OCI-LY7 (cell line): ENCODE results near the gene CAB39. TPM values are rescaled to one million over a fixed set of nuclear protein-coding genes. Genes with fewer than 3 reads are reported as not detected.

Experiments
- BruUV-seq: library from RNA; stranded (reverse); fragments of 400-500 nt; replicated peaks from 2 replicates; lab custom pipeline; 2021; lab: Mats Ljungman, UMichigan
- CTCF ChIA-PET: fragments of 300-600 bp; sonication (Branson Sonifier 250); formaldehyde crosslinking; loops from one replicate; lab custom pipeline; 2022; ENCODE audit warnings: antibody characterized with exemption; ENCODE audit not compliant: unreplicated experiment; lab: Charles Lee
- POLR2A ChIA-PET: fragments of 300-600 bp; sonication (Branson Sonifier 250); formaldehyde crosslinking; loops from one replicate; lab custom pipeline; 2022; ENCODE audit warnings: antibody characterized with exemption; lab: Charles Lee
- DNase-seq: peaks from one replicate; pipeline ENCODE4 v3.0.0-alpha.2; 2015; ENCODE audit warnings: low spot score
- H2AFZ ChIP-seq: fragments of 200-600 bp; sonication (generic), shearing (Covaris generic); 2 replicates; pipeline ENCODE4 v1.6.1; 2014; ENCODE audit warnings: mild to moderate bottlenecking, antibody characterized with exemption, low read length, moderate library complexity
- H3K27ac ChIP-seq: fragments of 200-600 bp; sonication (generic); 2 replicates; pipeline ENCODE4 v1.5.1; 2014; ENCODE audit warnings: mixed run types, low read depth, mild to moderate bottlenecking, moderate library complexity, low read length, inconsistent platforms; ENCODE audit not compliant: poor library complexity, severe bottlenecking
- H3K36me3 ChIP-seq: fragments of 200-600 bp; sonication (generic); 2 replicates; pipeline ENCODE4 v1.6.1; 2014; ENCODE audit warnings: mild to moderate bottlenecking, antibody characterized with exemption, low read length, moderate library complexity, mixed read lengths; ENCODE audit not compliant: insufficient read depth
- H3K4me1 ChIP-seq: fragments of 200-600 bp; sonication (generic); 2 replicates; pipeline ENCODE4 v1.5.1; 2014; ENCODE audit warnings: mild to moderate bottlenecking, low read length; ENCODE audit not compliant: insufficient read depth, poor library complexity, severe bottlenecking
- H3K4me2 ChIP-seq: fragments of 200-600 bp; sonication (generic); 2 replicates; pipeline ENCODE4 v1.6.1; 2014; ENCODE audit warnings: mild to moderate bottlenecking, low read length
- H3K4me3 ChIP-seq: fragments of 200-600 bp; sonication (generic); 2 replicates; pipeline ENCODE4 v1.5.1; 2014; ENCODE audit warnings: mild to moderate bottlenecking, low read depth, low read length; ENCODE audit not compliant: poor library complexity, severe bottlenecking
- H3K79me2 ChIP-seq: fragments of 200-600 bp; sonication (generic); 2 replicates; pipeline ENCODE4 v1.6.1; 2016; ENCODE audit warnings: low read depth, mild to moderate bottlenecking, low read length, moderate library complexity, mixed read lengths; ENCODE audit not compliant: insufficient read depth
- H3K9me2 ChIP-seq: fragments of 200-600 bp; sonication (generic); 2 replicates; pipeline ENCODE4 v1.6.1; 2016; ENCODE audit warnings: mild to moderate bottlenecking, low read length, mixed read lengths; ENCODE audit not compliant: insufficient read depth
- H3K9me3 ChIP-seq: fragments of 200-600 bp; sonication (generic); 2 replicates; pipeline ENCODE4 v1.6.1; 2014; ENCODE audit warnings: mild to moderate bottlenecking, mixed run types, low read length, mixed read lengths
- H4K20me1 ChIP-seq: fragments of 200-600 bp; sonication (generic); 2 replicates; pipeline ENCODE4 v1.6.1; 2014; ENCODE audit warnings: mild to moderate bottlenecking, antibody characterized with exemption, low read length, moderate library complexity, mixed read lengths; ENCODE audit not compliant: insufficient read depth
- CTCF ChIP-seq: fragments of 200-600 bp; sonication (generic); conservative IDR thresholded peaks from 2 replicates; pipeline ENCODE4 v1.5.1; 2014; ENCODE audit warnings: mild to moderate bottlenecking, antibody characterized with exemption, low read length, moderate library complexity, mixed read lengths
- EZH2phosphoT487 ChIP-seq: fragments of 200-600 bp; sonication (generic); IDR thresholded peaks from 2 replicates; pipeline ENCODE4 v1.6.1; 2018; ENCODE audit warnings: low read depth, borderline replicate concordance, mild to moderate bottlenecking, mixed run types, antibody characterized with exemption, low read length, moderate library complexity, mixed read lengths
- intact Hi-C: fragments of 100-400 bp; cut with micrococcal nuclease; formaldehyde crosslinking; loops from one replicate; pipeline ENCODE4 v1.10.0; 2022; ENCODE audit not compliant: unreplicated experiment
- small RNA-seq: library from RNA; depleted of rRNA; stranded (forward); fragments of <200 nt; gene quantifications from one replicate; pipeline ENCODE3, GENCODE V24; 2014
- total RNA-seq, 2 experiments: library from RNA; depleted of rRNA in 1 of 2; stranded (reverse); fragments of >200 nt in 1 of 2; shearing (Covaris generic) in 1 of 2; gene quantifications; 2 replicates each; pipeline ENCODE4 v1.2.3, GENCODE V29; 2014 to 2022

Gene CAB39
- total RNA-seq, 2 experiments from 2014 or later = 39.3 to 53.4 TPM

GRCh38 chr2:230868947-230869913 is 156.6 kb downstream of the CAB39 start:
- Histone ChIP-seq H3K4me3 (no peak overlapping the region), H3K9me2 (no peaks in the 10 kb centered on the region), H3K4me2 (no peak overlapping the region), H3K36me3 (no peaks in the 10 kb centered on the region), H3K9me3 (no peaks in the 10 kb centered on the region), H4K20me1 (no peaks in the 10 kb centered on the region), H2AFZ (no peak overlapping the region), H3K79me2 (no peaks in the 10 kb centered on the region), H3K4me1 (peaks cover 19% of the 10 kb centered on the region), H3K27ac (no peak overlapping the region)
- ChIA-PET POLR2A (no interaction called here), CTCF (no interaction called here)
- TF ChIP-seq CTCF (no peak), EZH2phosphoT487 (no peak)
- no TSS peak for BruUV-seq
- intact Hi-C loops = no loop called here
- no peak for DNase-seq

- no peaks in the 10 kb centered on the region for H3K79me2 ChIP-seq
- no peak overlapping the region for H3K4me2 ChIP-seq
- no peaks in the 10 kb centered on the region for H3K9me3 ChIP-seq
- DNase-seq = no peak
- no peaks in the 10 kb centered on the region for H3K9me2 ChIP-seq
- H3K4me1 ChIP-seq = peaks cover 19% of the 10 kb centered on the region
- H3K4me3 ChIP-seq = no peak overlapping the region
- H3K36me3 ChIP-seq = no peaks in the 10 kb centered on the region
- ChIA-PET CTCF (no interaction called here), POLR2A (interaction anchor here (0.7 kb wide), 1 partner anchor 60 kb away, joined by 3 read pairs; no protein-coding TSS in a partner anchor)
- H4K20me1 ChIP-seq = no peaks in the 10 kb centered on the region
- no peak overlapping the region for H3K27ac ChIP-seq
- no peak for TF ChIP-seq CTCF
- no peak for TF ChIP-seq EZH2phosphoT487
- intact Hi-C loops = no loop called here
- BruUV-seq = no TSS peak
- H2AFZ ChIP-seq = no peak overlapping the region
Observed at GRCh38 chr2:230869914-230870543, 157.4 kb downstream of the CAB39 start.

Small RNA genes lying within 50 kb of the gene (small RNA-seq; reads per million reads assigned to genes)
- gene BANF1P3 (not detected), gene RNU6-268P (not detected)

Other genes starting within 250 kb of the CAB39 start
- not detected in 2 replicates for gene ITM2C, start 152.1 kb downstream of the CAB39 start, total RNA-seq (2014; rRNA removed; shearing (Covaris generic))
- gene ITM2C, start 152.1 kb downstream of the CAB39 start, total RNA-seq (2022) = not detected in 2 replicates
- 0.22 TPM in 1 of 2 replicates, not detected in the other for gene GPR55, start 212.4 kb downstream of the CAB39 start, total RNA-seq (2014; rRNA removed; shearing (Covaris generic))
- not detected in 2 replicates for gene GPR55, start 212.4 kb downstream of the CAB39 start, total RNA-seq (2022)